H1 (cell line): ENCODE results near the gene VEGFD. TPM values are rescaled to one million over a fixed set of nuclear protein-coding genes. Genes with fewer than 3 reads are reported as not detected.

ENCODE experiments used
- CTCF ChIA-PET: fragments of 300-600 bp; sonication (Branson Sonifier 250); formaldehyde crosslinking; loops from one replicate; lab custom pipeline; 2021; ENCODE audit not compliant: partially characterized antibody; lab: Charles Lee
- POLR2A ChIA-PET: fragments of 300-600 bp; sonication (Branson Sonifier 250); formaldehyde crosslinking; loops from one replicate; lab custom pipeline; 2021; ENCODE audit warnings: inconsistent platforms; ENCODE audit not compliant: partially characterized antibody; lab: Charles Lee
- DNase-seq, 2 experiments: peaks; one replicate each; pipeline versions ENCODE4 v3.0.0 to v3.0.0-alpha.2; 2010 to 2022; ENCODE audit warnings: low spot score in 2 of 2, low read depth in 1 of 2, mixed read lengths in 1 of 2
- FAIRE-seq: peaks from 2 replicates; lab custom pipeline; 2011; peaks lifted over from hg19 to GRCh38; lab: Jason Lieb, UNC
- H2AFZ ChIP-seq: 2 replicates; pipeline ENCODE4 v1.8.1; 2012; ENCODE audit warnings: low read length, inconsistent platforms
- H2AK5ac ChIP-seq: 2 replicates; pipeline ENCODE4 v1.6.1; 2013; ENCODE audit warnings: low read depth, low read length
- H2BK120ac ChIP-seq: replicated peaks from 2 replicates; pipeline ENCODE3; 2013; ENCODE audit warnings: low read depth, low read length, inconsistent platforms
- H2BK12ac ChIP-seq: 2 replicates; pipeline ENCODE4 v1.6.1; 2013; ENCODE audit warnings: low read depth, low read length
- H2BK15ac ChIP-seq: 2 replicates; pipeline ENCODE4 v1.6.1; 2013; ENCODE audit warnings: low read length
- H2BK20ac ChIP-seq: 2 replicates; pipeline ENCODE4 v1.6.1; 2013; ENCODE audit warnings: low read length
- H2BK5ac ChIP-seq: 2 replicates; pipeline ENCODE4 v1.6.1; 2013; ENCODE audit warnings: low read depth, low read length
- H3K14ac ChIP-seq: 2 replicates; pipeline ENCODE4 v1.6.1; 2013; ENCODE audit warnings: inconsistent platforms; ENCODE audit not compliant: insufficient read length
- H3K18ac ChIP-seq: 2 replicates; pipeline ENCODE4 v1.6.1; 2013; ENCODE audit warnings: low read length; ENCODE audit errors: extremely low read depth
- H3K23ac ChIP-seq: 2 replicates; pipeline ENCODE4 v1.6.1; 2013; ENCODE audit warnings: inconsistent platforms; ENCODE audit not compliant: insufficient read length
- H3K23me2 ChIP-seq: 2 replicates; pipeline ENCODE4 v1.6.1; 2013; ENCODE audit warnings: low read depth, low read length
- H3K27ac ChIP-seq: 2 replicates; pipeline ENCODE4 v1.6.1; 2011; ENCODE audit warnings: low read depth, low read length, inconsistent platforms
- H3K27me3 ChIP-seq, 4 experiments: replicated peaks in 1 of 4; 1 replicate in 1 of 4; 2 replicates in 3 of 4; pipeline versions ENCODE4 v1.6.1 to v1.8.1; 2011 to 2013; ENCODE audit warnings: low read length in 3 of 4, mild to moderate bottlenecking in 3 of 4, inconsistent platforms in 2 of 4, mixed read lengths in 2 of 4, moderate library complexity in 1 of 4; ENCODE audit not compliant: control insufficient read depth in 3 of 4, insufficient read depth in 3 of 4; ENCODE audit errors: extremely low read depth in 1 of 4
- H3K36me3 ChIP-seq, 4 experiments: 2 replicates each; pipeline versions ENCODE4 v1.6.1 to v1.8.1; 2011 to 2013; ENCODE audit warnings: mild to moderate bottlenecking in 4 of 4, low read length in 3 of 4, moderate library complexity in 2 of 4, control low read depth in 1 of 4, inconsistent platforms in 1 of 4; ENCODE audit not compliant: insufficient read depth in 4 of 4, control insufficient read depth in 2 of 4
- H3K4ac ChIP-seq: replicated peaks from 2 replicates; pipeline ENCODE3; 2013; ENCODE audit warnings: low read length, low read depth, mixed read lengths, inconsistent platforms; ENCODE audit not compliant: insufficient read length
- H3K4me1 ChIP-seq, 4 experiments: replicated peaks in 1 of 4; 1 replicate in 1 of 4; 2 replicates in 3 of 4; pipeline versions ENCODE4 v1.6.1 to v1.8.1; 2011 to 2013; ENCODE audit warnings: low read length in 3 of 4, inconsistent platforms in 2 of 4, mixed read lengths in 1 of 4; ENCODE audit not compliant: insufficient read depth in 4 of 4, control insufficient read depth in 3 of 4
- H3K4me2 ChIP-seq, 2 experiments: 2 replicates each; pipeline versions ENCODE4 v1.6.1 to v1.8.1; 2011 to 2013; ENCODE audit warnings: low read depth in 2 of 2, low read length in 2 of 2, control low read depth in 1 of 2, inconsistent platforms in 1 of 2, mild to moderate bottlenecking in 1 of 2; ENCODE audit not compliant: insufficient read depth in 1 of 2
- H3K4me3 ChIP-seq, 4 experiments: fragments of 200-600, 300-600 bp in 1 of 4; sonication (generic), shearing (Covaris generic), sonication (Bioruptor Twin) in 1 of 4; 2 replicates each; pipeline versions ENCODE4 v1.5.1 to v1.8.1; 2011 to 2016; ENCODE audit warnings: low read length in 4 of 4, low read depth in 3 of 4, control low read depth in 2 of 4, inconsistent platforms in 2 of 4, mild to moderate bottlenecking in 2 of 4, mixed read lengths in 1 of 4, moderate library complexity in 1 of 4; ENCODE audit not compliant: insufficient read depth in 2 of 4; ENCODE audit errors: extremely low read depth in 1 of 4
- H3K56ac ChIP-seq: replicated peaks from 2 replicates; pipeline ENCODE3; 2013; ENCODE audit warnings: low read depth, mild to moderate bottlenecking, mixed read lengths, low read length, inconsistent platforms; ENCODE audit not compliant: insufficient read length
- H3K79me1 ChIP-seq: 2 replicates; pipeline ENCODE4 v1.6.1; 2013; ENCODE audit warnings: low read depth, low read length, control low read depth
- H3K79me2 ChIP-seq, 2 experiments: 2 replicates each; pipeline versions ENCODE4 v1.6.1 to v1.8.1; 2012 to 2013; ENCODE audit warnings: low read length in 2 of 2, mild to moderate bottlenecking in 2 of 2, inconsistent platforms in 1 of 2; ENCODE audit not compliant: insufficient read depth in 2 of 2, control insufficient read depth in 1 of 2
- H3K9ac ChIP-seq, 4 experiments: replicated peaks in 1 of 4; 1 replicate in 1 of 4; 2 replicates in 3 of 4; pipeline versions ENCODE4 v1.6.1 to v1.8.1; 2011 to 2013; ENCODE audit warnings: low read depth in 3 of 4, low read length in 3 of 4, control low read depth in 2 of 4, mild to moderate bottlenecking in 2 of 4, moderate library complexity in 2 of 4, inconsistent platforms in 1 of 4; ENCODE audit errors: extremely low read depth in 1 of 4
- H3K9me3 ChIP-seq, 2 experiments: 2 replicates each; pipeline versions ENCODE4 v1.6.1 to v1.8.1; 2012 to 2013; ENCODE audit warnings: mild to moderate bottlenecking in 2 of 2, moderate library complexity in 2 of 2, control low read depth in 1 of 2, inconsistent platforms in 1 of 2, low read depth in 1 of 2, low read length in 1 of 2, mixed read lengths in 1 of 2; ENCODE audit not compliant: insufficient read depth in 2 of 2
- H4K20me1 ChIP-seq, 2 experiments: replicated peaks in 1 of 2; 2 replicates each; pipeline versions ENCODE3 to v1.8.1; 2011 to 2013; ENCODE audit warnings: inconsistent platforms in 2 of 2, low read length in 2 of 2, mild to moderate bottlenecking in 1 of 2; ENCODE audit not compliant: insufficient read depth in 2 of 2, control insufficient read depth in 1 of 2
- H4K5ac ChIP-seq: 2 replicates; pipeline ENCODE4 v1.6.1; 2013; ENCODE audit warnings: low read length, low read depth, mixed read lengths, inconsistent platforms; ENCODE audit not compliant: insufficient read length
- H4K8ac ChIP-seq: 2 replicates; pipeline ENCODE4 v1.8.0; 2013; ENCODE audit warnings: mild to moderate bottlenecking, moderate library complexity, low read length, inconsistent platforms; ENCODE audit not compliant: insufficient read depth; ENCODE audit errors: extremely low read depth
- H4K91ac ChIP-seq: replicated peaks from 2 replicates; pipeline ENCODE3; 2013; ENCODE audit warnings: low read length, mixed read lengths, inconsistent platforms; ENCODE audit not compliant: insufficient read length
- GTF2F1 ChIP-seq: IDR thresholded peaks from 2 replicates; pipeline ENCODE4 v1.6.1; 2012; ENCODE audit warnings: low read depth, low read length, improper control_type of control experiment, borderline replicate concordance
- HDAC6 ChIP-seq: IDR thresholded peaks from one replicate; pipeline ENCODE4 v1.7.1; 2012; ENCODE audit warnings: low read depth, mild to moderate bottlenecking, inconsistent platforms, low read length, moderate library complexity
- KDM5A ChIP-seq: fragments of 200-600 bp; IDR thresholded peaks from 2 replicates; pipeline ENCODE4 v1.7.1; 2012; ENCODE audit warnings: mild to moderate bottlenecking, low read length, inconsistent platforms, mixed read lengths
- MAFK ChIP-seq: IDR thresholded peaks from 2 replicates; pipeline ENCODE4 v1.6.1; 2012; ENCODE audit warnings: low read depth, mild to moderate bottlenecking, improper control_type of control experiment, low read length
- NRF1 ChIP-seq: IDR thresholded peaks from 2 replicates; pipeline ENCODE4 v1.6.1; 2011; ENCODE audit warnings: mild to moderate bottlenecking, low read depth, low read length, improper control_type of control experiment
- SUZ12 ChIP-seq: fragments of 200-600 bp; sonication (generic); IDR thresholded peaks from 2 replicates; pipeline ENCODE4 v1.6.1; 2012; ENCODE audit warnings: mild to moderate bottlenecking, inconsistent platforms, low read length, moderate library complexity, mixed read lengths
- TAF7 ChIP-seq: optimal IDR thresholded peaks from 2 replicates; pipeline ENCODE3; 2011; ENCODE audit warnings: low read depth, mild to moderate bottlenecking, inconsistent platforms, low read length, moderate library complexity, borderline replicate concordance
- WGBS, 2 experiments: shearing (Covaris generic) in 1 of 2; methylation state at CpG; one replicate each; pipeline versions ENCODE4 v1.1.6 to v1.1.7; 2013 to 2015; ENCODE audit warnings: low lambda C conversion rate in 2 of 2, mixed read lengths in 2 of 2, inconsistent platforms in 1 of 2, low coverage in 1 of 2, missing lambda C conversion rate in 1 of 2; ENCODE audit not compliant: insufficient replicate concordance in 2 of 2, insufficient coverage in 1 of 2, insufficient read length in 1 of 2; ENCODE audit errors: extremely low coverage in 1 of 2, missing lambda C conversion rate in 1 of 2; 5-methylcytosine and 5-hydroxymethylcytosine counted together
- polyA plus RNA-seq, 7 experiments: library from polyadenylated mRNA; depleted of rRNA in 3 of 7; stranded (reverse) in 5 of 7; unstranded in 2 of 7; fragments of >200 nt in 5 of 7; fragments of 200-250 nt in 2 of 7; gene quantifications; 1 replicate in 5 of 7; 2 replicates in 1 of 7; 4 replicates in 1 of 7; pipeline versions ENCODE4 v1.2.1 to v1.2.3, GENCODE V29; 2011 to 2013; ENCODE audit warnings: missing spikeins in 2 of 7, mixed read lengths in 2 of 7
- total RNA-seq: library from RNA; stranded (reverse); fragmentation: NEBNext Ultra II Directional; extraction: Animal tissue kit (Norgen Biotek cat#: 25700); gene quantifications from 2 replicates; pipeline ENCODE4 v1.2.1, GENCODE V29; 2021

VEGFD gene
- total and polyA plus RNA-seq, 2 of the 8 experiments (the other 6 are each of a cell fraction or from before 2014, with no cell fraction given), result 0.06 TPM; not detected in 1

GRCh38 chrX:15404401-15405096, 20.3 kb upstream of the VEGFD start:
- TF ChIP-seq GTF2F1 (no peak), KDM5A (no peak), MAFK (no peak), NRF1 (no peak), SUZ12 (no peak), HDAC6 (no peak), TAF7 (no peak)
- TF ChIP-seq, all 59 proteins: peak for 0
- H3K23me2 ChIP-seq, result no peaks in the 10 kb centered on the region
- 86% methylated on average over 7 of the region's 7 CpGs; no CpG with 5 or more reads in 1 of the 2 experiments for WGBS, 2 experiments
- no peaks in the 10 kb centered on the region for H3K4me1 ChIP-seq
- H3K56ac ChIP-seq, result no peak overlapping the region
- no peak overlapping the region for H3K4ac ChIP-seq
- no peak overlapping the region for H2BK5ac ChIP-seq
- DNase-seq (no peak), FAIRE-seq (no peak)
- no peak overlapping the region for H2BK15ac ChIP-seq
- no peaks in the 10 kb centered on the region for H3K36me3 ChIP-seq
- no peak overlapping the region for H2AFZ ChIP-seq
- H4K20me1 ChIP-seq, result no peaks in the 10 kb centered on the region
- no peak overlapping the region for H2BK12ac ChIP-seq
- no peak overlapping the region for H4K91ac ChIP-seq
- no peak overlapping the region for H3K4me2 ChIP-seq
- H3K18ac ChIP-seq, result no peak overlapping the region
- ChIA-PET POLR2A (no interaction called here), CTCF (no interaction called here)
- H2AK5ac ChIP-seq, result no peak overlapping the region
- no peaks in the 10 kb centered on the region for H3K27me3 ChIP-seq
- H2BK20ac ChIP-seq, result no peak overlapping the region
- no peak overlapping the region for H2BK120ac ChIP-seq
- H3K27ac ChIP-seq, result no peak overlapping the region
- H3K4me3 ChIP-seq, result no peak overlapping the region
- no peak overlapping the region for H4K5ac ChIP-seq
- no peaks in the 10 kb centered on the region for H3K9me3 ChIP-seq
- H3K9ac ChIP-seq, result no peak overlapping the region
- H4K8ac ChIP-seq, result no peak overlapping the region
- H3K79me2 ChIP-seq, result no peaks in the 10 kb centered on the region
- no peak overlapping the region for H3K23ac ChIP-seq
- H3K79me1 ChIP-seq, result no peaks in the 10 kb centered on the region
- no peak overlapping the region for H3K14ac ChIP-seq
